IMR-90 (cell line): Measurements from ENCODE around the gene PROSER2. TPM values are rescaled to one million over a fixed set of nuclear protein-coding genes. Genes with fewer than 3 reads are reported as not detected.

Experiments
- ATAC-seq: fragments of 200-7000 bp; cut with Tn5 transposase; 2 replicates; pipeline ENCODE4 v1.9.1; 2020; ENCODE audit warnings: low read depth, mild to moderate bottlenecking, moderate library complexity
- BruUV-seq: library from RNA; stranded (reverse); fragments of 400-500 nt; replicated peaks from 2 replicates; lab custom pipeline; 2021; lab: Mats Ljungman, UMichigan
- CTCF ChIA-PET: fragments of 300-600 bp; formaldehyde crosslinking; extraction: SDS; loops from one replicate; lab custom pipeline; 2021; ENCODE audit warnings: antibody characterized with exemption; lab: Yijun Ruan, JAX
- POLR2A ChIA-PET: fragments of 300-600 bp; sonication (Branson Sonifier 250); formaldehyde crosslinking; loops from one replicate; lab custom pipeline; 2022; ENCODE audit warnings: antibody characterized with exemption; ENCODE audit not compliant: unreplicated experiment; lab: Charles Lee
- DNase-seq: peaks from one replicate; pipeline ENCODE4 v3.0.0; 2013
- H2AFZ ChIP-seq: replicated peaks from 2 replicates; pipeline ENCODE3; 2013; ENCODE audit warnings: low read length, mild to moderate bottlenecking; ENCODE audit not compliant: poor library complexity
- H2AK5ac ChIP-seq: 2 replicates; pipeline ENCODE4 v1.6.1; 2013; ENCODE audit warnings: low read depth, low read length, inconsistent platforms
- H2AK9ac ChIP-seq: replicated peaks from 2 replicates; pipeline ENCODE3; 2013; ENCODE audit warnings: mild to moderate bottlenecking, low read depth, low read length, moderate library complexity; ENCODE audit not compliant: poor library complexity
- H2BK120ac ChIP-seq: 2 replicates; pipeline ENCODE4 v1.6.1; 2013; ENCODE audit warnings: low read depth, low read length, inconsistent platforms
- H2BK15ac ChIP-seq: 3 replicates; pipeline ENCODE4 v1.6.1; 2013; ENCODE audit warnings: low read depth, low read length, inconsistent platforms
- H2BK20ac ChIP-seq: 2 replicates; pipeline ENCODE4 v1.6.1; 2013; ENCODE audit warnings: low read depth, mild to moderate bottlenecking, inconsistent platforms, low read length, moderate library complexity
- H2BK5ac ChIP-seq: 2 replicates; pipeline ENCODE4 v1.6.1; 2013; ENCODE audit warnings: mild to moderate bottlenecking, low read depth, low read length, inconsistent platforms; ENCODE audit not compliant: poor library complexity, severe bottlenecking
- H3K14ac ChIP-seq: replicated peaks from 2 replicates; pipeline ENCODE4 v1.6.1; 2013; ENCODE audit warnings: low read depth, low read length, inconsistent platforms
- H3K18ac ChIP-seq: 2 replicates; pipeline ENCODE4 v1.6.1; 2013; ENCODE audit warnings: low read depth, low read length, control low read depth
- H3K23ac ChIP-seq: 2 replicates; pipeline ENCODE4 v1.6.1; 2013; ENCODE audit warnings: low read depth, low read length, inconsistent platforms
- H3K27ac ChIP-seq: 2 replicates; pipeline ENCODE4 v1.5.1; 2013; ENCODE audit warnings: mild to moderate bottlenecking, control low read depth, low read length; ENCODE audit not compliant: insufficient read depth
- H3K27me3 ChIP-seq: 2 replicates; pipeline ENCODE4 v1.6.1; 2013; ENCODE audit warnings: low read length; ENCODE audit not compliant: control insufficient read depth, insufficient read depth
- H3K36me3 ChIP-seq: 2 replicates; pipeline ENCODE4 v1.6.1; 2013; ENCODE audit warnings: low read length, mixed read lengths; ENCODE audit not compliant: control insufficient read depth, insufficient read depth
- H3K4ac ChIP-seq: 2 replicates; pipeline ENCODE4 v1.6.1; 2013; ENCODE audit warnings: low read depth, low read length, inconsistent platforms
- H3K4me1 ChIP-seq: 2 replicates; pipeline ENCODE4 v1.6.1; 2013; ENCODE audit warnings: low read length, mixed read lengths; ENCODE audit not compliant: control insufficient read depth, insufficient read depth
- H3K4me2 ChIP-seq: 2 replicates; pipeline ENCODE4 v1.6.1; 2013; ENCODE audit warnings: low read depth, mild to moderate bottlenecking, control low read depth, low read length, moderate library complexity
- H3K4me3 ChIP-seq: 2 replicates; pipeline ENCODE4 v1.5.1; 2013; ENCODE audit warnings: low read depth, mild to moderate bottlenecking, control low read depth, low read length, moderate library complexity; ENCODE audit not compliant: insufficient read depth
- H3K56ac ChIP-seq: 2 replicates; pipeline ENCODE4 v1.6.1; 2013; ENCODE audit warnings: low read length, inconsistent platforms; ENCODE audit not compliant: insufficient read depth; ENCODE audit errors: extremely low read depth
- H3K79me1 ChIP-seq, 2 experiments: 2 replicates each; pipeline ENCODE4 v1.6.1; 2013; ENCODE audit warnings: low read length in 2 of 2, inconsistent platforms in 1 of 2, low read depth in 1 of 2
- H3K9ac ChIP-seq: 2 replicates; pipeline ENCODE4 v1.6.1; 2013; ENCODE audit warnings: low read depth, low read length, control low read depth
- H3K9me1 ChIP-seq: 2 replicates; pipeline ENCODE4 v1.6.1; 2013; ENCODE audit warnings: low read length, inconsistent platforms; ENCODE audit not compliant: insufficient read depth
- H3K9me3 ChIP-seq: 2 replicates; pipeline ENCODE4 v1.6.1; 2013; ENCODE audit warnings: low read length; ENCODE audit not compliant: control insufficient read depth, insufficient read depth
- H4K20me1 ChIP-seq: 2 replicates; pipeline ENCODE4 v1.6.1; 2013; ENCODE audit warnings: low read length, inconsistent platforms; ENCODE audit not compliant: insufficient read depth
- H4K5ac ChIP-seq: 2 replicates; pipeline ENCODE4 v1.6.1; 2013; ENCODE audit warnings: mild to moderate bottlenecking, low read depth, low read length, control low read depth
- H4K8ac ChIP-seq, 2 experiments: 2 replicates each; pipeline ENCODE4 v1.6.1; 2013; ENCODE audit warnings: low read depth in 2 of 2, low read length in 2 of 2, control low read depth in 1 of 2, inconsistent platforms in 1 of 2
- H4K91ac ChIP-seq: 2 replicates; pipeline ENCODE4 v1.6.1; 2013; ENCODE audit warnings: low read depth, low read length, inconsistent platforms; ENCODE audit not compliant: insufficient read depth
- BHLHE40 ChIP-seq: fragments of 150-350 bp; IDR thresholded peaks from 2 replicates; pipeline ENCODE4 v1.6.1; 2016; ENCODE audit warnings: mild to moderate bottlenecking, low read depth, low read length
- MAFK ChIP-seq: IDR thresholded peaks from 2 replicates; pipeline ENCODE4 v1.6.1; 2012; ENCODE audit warnings: low read depth, low read length, improper control_type of control experiment
- MAZ ChIP-seq: IDR thresholded peaks from 2 replicates; pipeline ENCODE4 v1.6.1; 2012; ENCODE audit warnings: low read depth, mild to moderate bottlenecking, low read length, improper control_type of control experiment, moderate library complexity, borderline replicate concordance
- MXI1 ChIP-seq: IDR thresholded peaks from 2 replicates; pipeline ENCODE4 v1.6.1; 2012; ENCODE audit warnings: low read depth, mild to moderate bottlenecking, low read length, moderate library complexity, borderline replicate concordance
- NFE2L2 ChIP-seq: fragments of 150-350 bp; IDR thresholded peaks from 2 replicates; pipeline ENCODE4 v1.6.1; 2016; ENCODE audit warnings: low read depth, mild to moderate bottlenecking, low read length
- RFX5 ChIP-seq: IDR thresholded peaks from 2 replicates; pipeline ENCODE4 v1.8.0; 2012; ENCODE audit warnings: low read depth, mild to moderate bottlenecking, low read length, moderate library complexity
- SMC3 ChIP-seq: fragments of 150-350 bp; IDR thresholded peaks from 2 replicates; pipeline ENCODE4 v1.6.1; 2016; ENCODE audit warnings: low read depth, mild to moderate bottlenecking, antibody characterized with exemption, low read length, moderate library complexity
- WGBS, 2 experiments: methylation state at CpG; one replicate each; pipeline versions ENCODE4 v1.1.5 to v1.1.7; 2013; ENCODE audit warnings: missing lambda C conversion rate in 2 of 2; ENCODE audit not compliant: insufficient read length in 1 of 2; ENCODE audit errors: extremely low coverage in 2 of 2; 5-methylcytosine and 5-hydroxymethylcytosine counted together
- dilution Hi-C: fragments of 300-500 bp; cut with HindIII; formaldehyde crosslinking; loops from one replicate; pipeline ENCODE4 v1.14.3; 2018; ENCODE audit warnings: low sequenced_read_pairs; ENCODE audit not compliant: unreplicated experiment
- in situ Hi-C: fragments of 300-500 bp; cut with MboI; formaldehyde crosslinking; loops from 3 replicates; pipeline ENCODE4 v1.14.3; 2019; ENCODE audit warnings: low sequenced_read_pairs, inconsistent platforms, mixed read lengths
- intact Hi-C: fragments of 100-400 bp; cut with micrococcal nuclease; formaldehyde crosslinking; loops from 2 replicates; pipeline ENCODE4 v1.10.0; 2022
- polyA plus RNA-seq, 3 experiments: library from polyadenylated mRNA; depleted of rRNA; stranded (reverse); fragments of >200 nt; gene quantifications; 2 replicates each; pipeline ENCODE4 v1.2.3, GENCODE V29; 2012; ENCODE audit warnings: low replicate concordance in 1 of 3
- total RNA-seq: library from RNA; depleted of rRNA; stranded (reverse); fragments of >200 nt; gene quantifications from 2 replicates; pipeline ENCODE4 v1.2.3, GENCODE V29; 2012
- TF ChIP-seq, protein P1 (sequence below): fragments of 150-350 bp; IDR thresholded peaks from 2 replicates; pipeline ENCODE4 v1.6.1; 2017; ENCODE audit warnings: mild to moderate bottlenecking, antibody characterized with exemption, low read length, low read depth
- TF ChIP-seq, protein P2 (sequence below): conservative IDR thresholded peaks from 2 replicates; pipeline ENCODE4 v1.5.1; 2012; ENCODE audit warnings: mild to moderate bottlenecking, low read depth, low read length, improper control_type of control experiment

Gene PROSER2
- total and polyA plus RNA-seq, 2 of the 4 experiments (the other 2 are of a cell fraction) = 1.4 to 2.0 TPM

DNA sequence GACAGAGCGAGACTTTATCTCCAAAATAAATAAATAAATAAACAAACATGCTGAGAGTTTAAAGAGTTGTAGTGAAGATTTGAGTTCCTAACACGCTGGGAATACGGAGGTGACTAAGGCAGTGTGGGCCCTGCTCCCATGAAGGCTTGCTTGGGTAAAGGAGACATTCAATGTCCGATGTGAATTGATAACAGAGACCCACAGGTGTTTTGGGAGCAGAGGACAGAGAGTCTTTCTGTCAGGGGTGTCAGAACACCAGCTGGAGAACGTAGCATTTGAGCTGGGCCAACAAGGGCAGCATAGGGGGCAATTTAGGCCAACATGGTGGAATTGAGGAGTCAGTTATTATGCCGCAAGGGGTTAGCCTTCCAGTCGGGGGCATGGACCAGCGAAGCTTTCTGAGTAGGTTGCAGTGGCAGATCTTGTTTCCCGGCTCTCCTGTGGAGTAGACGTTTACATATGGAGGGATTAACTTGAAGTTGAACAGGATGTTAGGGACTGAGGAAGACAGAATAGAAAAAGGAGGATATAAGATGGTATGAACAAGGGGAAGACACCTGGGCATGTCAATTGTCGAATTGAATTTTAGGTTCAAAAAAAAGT lies 5.6 kb downstream of the PROSER2 start:
- H4K8ac ChIP-seq = no peak overlapping the region
- POLR2A ChIA-PET = no interaction called here
- H2BK15ac ChIP-seq = no peak overlapping the region
- in situ Hi-C loops = no loop called here
- no peak overlapping the region for H3K9ac ChIP-seq
- H3K4me1 ChIP-seq = peaks cover 5% of the 10 kb centered on the region
- no peak for DNase-seq
- no peak overlapping the region for H3K4ac ChIP-seq
- H3K23ac ChIP-seq = no peak overlapping the region
- no peaks in the 10 kb centered on the region for H4K20me1 ChIP-seq
- H2AK9ac ChIP-seq = no peak overlapping the region
- H3K27ac ChIP-seq = no peak overlapping the region
- no peaks in the 10 kb centered on the region for H3K9me1 ChIP-seq
- H2AFZ ChIP-seq = no peak overlapping the region
- no peak overlapping the region for H3K4me3 ChIP-seq
- no peak overlapping the region for H3K18ac ChIP-seq
- intact Hi-C loops = no loop called here
- no peak overlapping the region for H2BK20ac ChIP-seq
- TF ChIP-seq SMC3 (no peak), MAFK (no peak), RFX5 (no peak), BHLHE40 (no peak), MXI1 (no peak), NFE2L2 (no peak), MAZ (no peak)
- TF ChIP-seq, protein P1, sequence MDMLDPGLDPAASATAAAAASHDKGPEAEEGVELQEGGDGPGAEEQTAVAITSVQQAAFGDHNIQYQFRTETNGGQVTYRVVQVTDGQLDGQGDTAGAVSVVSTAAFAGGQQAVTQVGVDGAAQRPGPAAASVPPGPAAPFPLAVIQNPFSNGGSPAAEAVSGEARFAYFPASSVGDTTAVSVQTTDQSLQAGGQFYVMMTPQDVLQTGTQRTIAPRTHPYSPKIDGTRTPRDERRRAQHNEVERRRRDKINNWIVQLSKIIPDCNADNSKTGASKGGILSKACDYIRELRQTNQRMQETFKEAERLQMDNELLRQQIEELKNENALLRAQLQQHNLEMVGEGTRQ = no peak
- TF ChIP-seq, protein P2, sequence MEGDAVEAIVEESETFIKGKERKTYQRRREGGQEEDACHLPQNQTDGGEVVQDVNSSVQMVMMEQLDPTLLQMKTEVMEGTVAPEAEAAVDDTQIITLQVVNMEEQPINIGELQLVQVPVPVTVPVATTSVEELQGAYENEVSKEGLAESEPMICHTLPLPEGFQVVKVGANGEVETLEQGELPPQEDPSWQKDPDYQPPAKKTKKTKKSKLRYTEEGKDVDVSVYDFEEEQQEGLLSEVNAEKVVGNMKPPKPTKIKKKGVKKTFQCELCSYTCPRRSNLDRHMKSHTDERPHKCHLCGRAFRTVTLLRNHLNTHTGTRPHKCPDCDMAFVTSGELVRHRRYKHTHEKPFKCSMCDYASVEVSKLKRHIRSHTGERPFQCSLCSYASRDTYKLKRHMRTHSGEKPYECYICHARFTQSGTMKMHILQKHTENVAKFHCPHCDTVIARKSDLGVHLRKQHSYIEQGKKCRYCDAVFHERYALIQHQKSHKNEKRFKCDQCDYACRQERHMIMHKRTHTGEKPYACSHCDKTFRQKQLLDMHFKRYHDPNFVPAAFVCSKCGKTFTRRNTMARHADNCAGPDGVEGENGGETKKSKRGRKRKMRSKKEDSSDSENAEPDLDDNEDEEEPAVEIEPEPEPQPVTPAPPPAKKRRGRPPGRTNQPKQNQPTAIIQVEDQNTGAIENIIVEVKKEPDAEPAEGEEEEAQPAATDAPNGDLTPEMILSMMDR = no peak
- H4K91ac ChIP-seq = no peak overlapping the region
- no peak overlapping the region for H2AK5ac ChIP-seq
- no peaks in the 10 kb centered on the region for H3K36me3 ChIP-seq
- no peak overlapping the region for H3K4me2 ChIP-seq
- H3K56ac ChIP-seq = no peak overlapping the region
- no peak overlapping the region for H3K14ac ChIP-seq
- CTCF ChIA-PET = interaction anchor here (1.1 kb wide), 1 partner anchor 10 kb away, joined by 3 read pairs; no protein-coding TSS in a partner anchor
- H2BK5ac ChIP-seq = no peak overlapping the region
- no peak overlapping the region for H4K5ac ChIP-seq
- no TSS peak for BruUV-seq
- 63% methylated on average over 7 of the region's 11 CpGs; no CpG with 5 or more reads in 1 of the 2 experiments for WGBS, 2 experiments
- H2BK120ac ChIP-seq = no peak overlapping the region
- H3K9me3 ChIP-seq = no peaks in the 10 kb centered on the region
- peaks cover 5 to 22% of the 10 kb centered on the region in 2 experiments; a peak in 3 of 4 replicates for H3K79me1 ChIP-seq
- H3K27me3 ChIP-seq = no peaks in the 10 kb centered on the region; the same call in 1 of the 2 replicates
- ATAC-seq = no peak
- dilution Hi-C loops = no loop called here
